NCI-H2196 (cell line): ENCODE data around the gene TATDN2.
"Not testable (repeated sequence)": the region's sequence is repeated elsewhere in the genome, so short reads cannot be mapped to it uniquely, and the experiment has no call there.

Experiments used
- DNase-seq: peaks from one replicate; lab custom pipeline; 2025; ENCODE audit not compliant: unreplicated experiment; lab: John Stamatoyannopoulos, UW

Gene TATDN2

GRCh38 chr3:10235551-10235950, 12.7 kb upstream of the TATDN2 start:
- no peak for DNase-seq

- no peak for DNase-seq
Measured at GRCh38 chr3:10238345-10239183, 9.7 kb upstream of the TATDN2 start.

- no peak for DNase-seq
Measured at GRCh38 chr3:10240799-10241198, 7.5 kb upstream of the TATDN2 start.

GRCh38 chr3:10242182-10243065, 5.8 kb upstream of the TATDN2 start:
- DNase-seq: no peak

- DNase-seq: no peak
Measured at GRCh38 chr3:10244009-10244408, 4.2 kb upstream of the TATDN2 start.

GRCh38 chr3:10245081-10245712, 3.1 kb upstream of the TATDN2 start:
- DNase-seq: no peak

- DNase-seq: no peak
Measured at GRCh38 chr3:10247679-10248183, 528 bp upstream of the TATDN2 start.

DNA sequence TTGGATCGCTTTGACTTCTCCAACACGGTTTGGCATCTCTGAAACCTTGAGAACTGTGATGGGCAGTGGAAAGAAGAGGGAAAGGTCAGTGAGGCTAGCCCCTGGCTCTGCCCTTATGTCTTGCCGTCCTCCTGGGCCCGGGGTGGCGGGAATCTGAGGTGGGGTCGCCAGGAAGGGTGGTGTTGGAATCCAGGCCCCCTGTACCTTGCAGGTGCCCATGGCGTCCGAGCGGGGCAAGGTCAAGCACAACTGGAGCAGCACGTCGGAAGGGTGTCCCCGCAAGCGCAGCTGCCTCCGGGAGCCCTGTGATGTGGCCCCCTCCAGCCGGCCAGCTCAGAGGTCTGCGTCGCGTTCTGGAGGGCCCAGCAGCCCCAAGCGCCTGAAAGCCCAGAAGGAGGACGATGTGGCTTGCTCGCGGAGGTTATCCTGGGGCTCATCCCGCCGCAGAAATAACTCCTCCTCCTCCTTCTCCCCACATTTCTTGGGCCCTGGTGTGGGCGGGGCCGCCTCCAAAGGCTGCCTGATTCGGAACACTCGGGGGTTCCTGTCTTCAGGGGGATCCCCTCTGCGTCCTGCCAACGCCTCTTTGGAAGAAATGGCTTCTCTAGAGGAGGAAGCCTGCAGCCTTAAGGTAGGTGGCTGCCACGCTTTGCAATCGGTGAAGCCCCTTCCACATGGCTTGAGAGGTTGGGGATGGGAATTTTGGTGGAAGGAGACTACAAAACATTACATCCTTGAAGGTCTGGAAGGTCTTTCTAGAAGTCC, 907 bp downstream of the TATDN2 start:
- no peak for DNase-seq

- DNase-seq: no peak
Measured at GRCh38 chr3:10249833-10250232, 1.6 kb downstream of the TATDN2 start.

DNA sequence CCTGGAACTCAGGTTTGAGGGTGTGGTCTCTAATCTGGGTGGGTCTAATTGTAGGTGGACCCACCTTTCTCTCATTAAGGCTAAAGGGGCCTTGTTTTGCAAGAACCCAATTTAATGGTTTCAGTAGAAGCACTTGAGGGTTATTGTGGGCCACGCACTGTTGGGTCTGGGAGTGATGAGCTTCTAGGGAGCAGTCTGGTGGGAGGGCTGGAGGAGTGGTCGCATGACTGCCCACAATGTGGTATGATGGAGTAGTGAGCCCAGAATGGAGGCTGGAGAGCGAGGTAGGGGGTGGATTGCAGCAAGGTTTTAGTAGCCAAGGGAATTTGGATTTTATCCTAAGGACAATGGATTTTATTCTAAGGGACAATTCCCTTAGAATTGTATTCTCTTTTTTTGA, 2.7 kb downstream of the TATDN2 start:
- DNase-seq: no peak

DNA sequence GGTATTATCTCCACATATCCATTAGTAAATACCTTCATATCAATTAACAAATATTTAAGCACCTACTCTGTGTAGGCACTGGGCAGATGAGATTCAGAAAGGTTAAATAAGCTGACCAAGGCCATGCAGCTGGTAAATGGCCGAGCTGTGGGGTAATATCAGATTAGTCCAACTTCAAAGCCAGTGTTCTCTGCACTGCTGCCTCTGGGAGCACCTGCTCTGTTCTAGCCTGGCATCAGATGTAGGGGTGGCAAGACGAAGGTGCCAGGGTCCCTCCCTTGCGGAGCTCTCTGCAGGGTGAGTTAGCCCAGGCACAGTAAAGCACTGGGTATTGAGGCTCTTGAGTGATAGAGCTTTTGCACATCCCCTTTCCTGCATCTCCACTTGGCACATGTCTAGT, 5.5 kb downstream of the TATDN2 start:
- DNase-seq: no peak

DNA sequence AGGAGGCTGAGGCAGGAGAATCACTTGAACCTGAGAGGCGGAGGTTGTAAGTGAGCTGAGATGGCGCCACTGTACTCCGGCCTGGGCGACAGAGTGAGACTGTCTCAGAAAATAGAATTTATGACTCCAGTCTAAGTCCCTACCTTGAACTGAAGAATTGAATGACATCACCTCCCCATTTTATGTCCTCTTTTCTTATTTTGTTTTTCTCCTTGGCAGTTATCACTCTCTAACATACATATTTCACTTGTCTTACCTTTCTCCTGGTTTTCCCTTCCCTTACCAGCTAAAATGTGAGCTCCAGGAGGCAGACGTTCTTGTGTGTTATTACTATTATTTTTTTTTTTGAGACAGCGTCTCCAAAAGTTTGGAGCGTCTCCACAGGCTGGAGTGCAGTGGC, 7.6 kb downstream of the TATDN2 start:
- no peak for DNase-seq

DNA sequence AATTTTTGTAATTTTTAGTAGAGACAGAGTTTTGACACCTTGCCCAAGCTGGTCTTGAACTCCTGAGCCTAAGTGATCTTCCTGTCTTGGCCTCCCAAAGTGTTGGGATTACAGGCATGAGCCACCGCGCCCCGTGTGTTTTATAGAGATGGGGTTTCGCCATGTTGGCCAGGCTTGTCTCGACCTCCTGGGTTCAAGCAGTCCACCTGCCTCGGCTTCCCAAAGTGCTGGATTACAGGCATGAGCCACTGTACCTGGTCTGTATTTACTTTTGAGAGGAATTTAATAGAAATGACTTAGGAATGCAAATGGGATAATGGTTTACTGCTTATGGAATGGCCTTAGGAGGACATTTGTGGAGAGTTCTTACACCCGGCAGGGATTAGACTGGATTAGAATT, 10.8 kb downstream of the TATDN2 start:
- DNase-seq: no peak

GRCh38 chr3:10259798-10260197, 11.5 kb downstream of the TATDN2 start:
- DNase-seq: no peak

DNA sequence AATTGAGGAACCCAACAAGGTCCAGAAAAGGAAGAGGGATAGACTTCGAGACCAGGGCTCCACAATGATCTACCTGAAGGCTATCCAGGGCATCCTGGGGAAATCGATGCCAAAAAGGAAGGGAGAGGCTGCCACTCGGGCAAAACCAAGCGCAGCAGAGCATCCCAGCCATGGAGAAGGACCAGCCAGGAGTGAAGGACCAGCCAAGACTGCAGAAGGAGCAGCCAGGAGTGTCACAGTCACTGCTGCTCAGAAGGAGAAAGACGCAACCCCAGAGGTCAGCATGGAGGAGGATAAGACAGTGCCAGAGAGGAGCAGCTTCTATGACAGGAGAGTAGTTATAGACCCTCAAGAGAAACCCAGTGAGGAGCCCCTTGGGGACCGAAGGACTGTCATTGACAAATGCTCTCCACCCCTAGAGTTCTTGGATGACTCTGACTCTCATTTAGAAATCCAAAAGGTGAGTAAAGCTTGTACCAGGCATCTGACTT, 12.0 kb downstream of the TATDN2 start:
- no peak for DNase-seq

GRCh38 chr3:10262027-10262426, 13.8 kb downstream of the TATDN2 start:
- no peak for DNase-seq

GRCh38 chr3:10263646-10264363, 15.5 kb downstream of the TATDN2 start:
- no peak for DNase-seq

DNA sequence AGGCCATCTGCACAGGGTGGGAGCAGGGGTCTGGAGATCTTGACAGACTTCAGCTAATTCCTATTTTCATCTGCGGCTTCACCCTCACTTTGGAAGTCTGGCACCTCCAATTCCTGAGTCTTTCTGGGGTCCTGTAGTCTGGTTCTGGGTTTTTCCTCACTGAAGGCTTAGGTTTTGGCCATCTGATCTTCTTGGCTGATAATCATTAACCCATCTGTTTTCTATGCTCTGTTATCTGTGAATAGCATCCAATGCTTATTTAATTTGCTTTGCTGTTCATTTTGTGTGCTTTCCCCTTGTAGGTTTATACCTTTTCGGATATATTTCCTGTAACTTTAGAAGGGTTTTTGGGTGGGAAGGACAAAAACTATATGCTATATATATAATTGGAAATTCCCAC, 17.6 kb downstream of the TATDN2 start:
- DNase-seq: no peak

DNA sequence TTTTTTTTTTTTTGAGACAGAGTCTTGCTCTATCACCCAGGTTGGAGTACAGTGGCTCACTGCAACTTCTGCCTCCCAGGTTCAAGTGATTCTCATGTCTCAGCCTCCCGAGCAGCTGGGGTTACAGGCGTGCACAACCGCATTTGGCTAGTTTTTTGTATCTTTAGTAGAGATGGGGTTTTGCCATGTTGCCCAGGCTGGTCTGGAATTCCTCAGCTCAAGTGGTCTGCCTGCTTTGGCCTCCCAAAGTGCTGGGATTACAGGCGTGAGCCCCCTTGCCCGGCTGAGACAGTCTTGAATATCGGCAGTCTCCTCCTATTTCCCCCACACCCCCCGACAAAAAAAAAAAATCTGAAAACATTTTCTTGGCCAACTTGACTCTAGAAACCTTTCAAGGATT, 18.7 kb downstream of the TATDN2 start:
- not testable (repeated sequence) for DNase-seq

GRCh38 chr3:10268116-10268515, 19.9 kb downstream of the TATDN2 start:
- DNase-seq: no peak
